GM19452 (cell line): ENCODE results near the gene STX7.
A peak's percentile ranks its signal among the peaks of the same experiment; 100 is the strongest.

Experiments used
- ATAC-seq: cut with Tn5 transposase; IDR thresholded peaks from one replicate; pipeline ENCODE4 v1.9.1; 2021; ENCODE audit not compliant: unreplicated experiment

Gene STX7

GRCh38 chr6:132414322-132414721 is 98.6 kb downstream of the STX7 start:
- ATAC-seq: no peak

GRCh38 chr6:132413499-132413802 is 99.5 kb downstream of the STX7 start:
- no peak for ATAC-seq

GRCh38 chr6:132412656-132413498 is 100.0 kb downstream of the STX7 start:
- no peak for ATAC-seq

- ATAC-seq: no peak
Measured at GRCh38 chr6:132411296-132411695, 101.6 kb downstream of the STX7 start.

- ATAC-seq: no peak
Measured at GRCh38 chr6:132410830-132411229, 102.1 kb downstream of the STX7 start.

GRCh38 chr6:132405143-132405915 is 107.6 kb downstream of the STX7 start:
- peak; percentile 47 for ATAC-seq

GRCh38 chr6:132404736-132405135 is 108.2 kb downstream of the STX7 start:
- no peak for ATAC-seq

GRCh38 chr6:132404330-132404729 is 108.6 kb downstream of the STX7 start:
- no peak for ATAC-seq

- peak; percentile 1 for ATAC-seq
Measured at GRCh38 chr6:132401618-132402285, 111.2 kb downstream of the STX7 start.

- ATAC-seq: peak; percentile 69
Measured at GRCh38 chr6:132400883-132401617, 111.9 kb downstream of the STX7 start, which contains the start of gene MOXD1. Gene MOXD1, minus strand, starts transcription at chr6:132401475. Its CDS starts 49 bp downstream, at chr6:132401426.

GRCh38 chr6:132400555-132400882 is 112.4 kb downstream of the STX7 start:
- ATAC-seq: no peak

- ATAC-seq: no peak
Measured at GRCh38 chr6:132399376-132400074, 113.4 kb downstream of the STX7 start.
